GM23248 (cell line): ENCODE results near the gene MDGA2.

Source experiments
- EZH2 ChIP-seq: fragments of 200-600 bp; sonication (generic); IDR thresholded peaks from 2 replicates; pipeline ENCODE4 v1.6.1; 2018; ENCODE audit warnings: antibody characterized with exemption, mild to moderate bottlenecking; ENCODE audit not compliant: insufficient read depth, poor library complexity, severe bottlenecking
- EZH2phosphoT487 ChIP-seq: fragments of 200-600 bp; sonication (generic); IDR thresholded peaks from 2 replicates; pipeline ENCODE4 v1.6.1; 2018; ENCODE audit warnings: antibody characterized with exemption, moderate library complexity, mild to moderate bottlenecking, low read depth; ENCODE audit not compliant: insufficient read depth

GRCh38 chr14:47194055-47194454, 481.4 kb downstream of the MDGA2 start:
- TF ChIP-seq EZH2phosphoT487 (no peak), EZH2 (no peak)
